GM23338 (cell line): ENCODE measurements around the gene FBXL4. TPM values are rescaled to one million over a fixed set of nuclear protein-coding genes. Genes with fewer than 3 reads are reported as not detected.

Experiments used
- ATAC-seq: fragments of 200-7000 bp; cut with Tn5 transposase; 3 replicates; pipeline ENCODE4 v1.9.1; 2020
- DNase-seq: peaks from one replicate; pipeline ENCODE4 v3.0.0-alpha.2; 2015; ENCODE audit warnings: low spot score
- H2AFZ ChIP-seq: fragments of 200-600 bp; sonication (generic); 2 replicates; pipeline ENCODE4 v1.8.0; 2016; ENCODE audit warnings: antibody characterized with exemption, mild to moderate bottlenecking, moderate library complexity
- H3F3A ChIP-seq: fragments of 200-600 bp; sonication (generic); replicated peaks from 2 replicates; pipeline ENCODE4 v1.8.0; 2017; ENCODE audit warnings: antibody characterized with exemption, mixed run types, low read depth
- H3K27ac ChIP-seq: fragments of 200-600 bp; sonication (generic); 2 replicates; pipeline ENCODE4 v1.6.1; 2016; ENCODE audit warnings: low read depth
- H3K27me3 ChIP-seq: fragments of 200-600 bp; sonication (generic); 2 replicates; pipeline ENCODE4 v1.8.0; 2016; ENCODE audit warnings: mild to moderate bottlenecking, mixed run types, moderate library complexity; ENCODE audit not compliant: insufficient read depth
- H3K36me3 ChIP-seq: fragments of 200-600 bp; sonication (generic); 2 replicates; pipeline ENCODE4 v1.8.0; 2016; ENCODE audit warnings: mild to moderate bottlenecking; ENCODE audit not compliant: insufficient read depth
- H3K4me1 ChIP-seq: fragments of 200-600 bp; sonication (generic); 2 replicates; pipeline ENCODE4 v1.8.0; 2016; ENCODE audit warnings: mild to moderate bottlenecking, moderate library complexity; ENCODE audit not compliant: insufficient read depth
- H3K4me2 ChIP-seq: fragments of 200-600 bp; sonication (generic); 2 replicates; pipeline ENCODE4 v1.7.1; 2017; ENCODE audit warnings: mixed run types
- H3K4me3 ChIP-seq: fragments of 200-600 bp; sonication (generic); 2 replicates; pipeline ENCODE4 v1.6.1; 2016; ENCODE audit warnings: mixed run types
- H3K79me2 ChIP-seq: fragments of 200-600 bp; sonication (generic); replicated peaks from 2 replicates; pipeline ENCODE4 v1.8.0; 2017; ENCODE audit warnings: mild to moderate bottlenecking; ENCODE audit not compliant: insufficient read depth
- H3K9me2 ChIP-seq: fragments of 200-600 bp; sonication (generic); 2 replicates; pipeline ENCODE4 v1.8.0; 2017; ENCODE audit not compliant: insufficient read depth
- H4K20me1 ChIP-seq: fragments of 200-600 bp; sonication (generic); replicated peaks from 2 replicates; pipeline ENCODE4 v1.8.0; 2017; ENCODE audit warnings: mild to moderate bottlenecking; ENCODE audit not compliant: insufficient read depth
- H3K27ac Mint-ChIP-seq: 2 replicates; pipeline ENCODE4 v1.8.0; 2020; ENCODE audit warnings: inconsistent platforms, mild to moderate bottlenecking, moderate library complexity, mixed read lengths
- H3K27me3 Mint-ChIP-seq: 3 replicates; pipeline ENCODE4 v1.8.0; 2022; ENCODE audit warnings: low read depth, mild to moderate bottlenecking, moderate library complexity, mixed read lengths, inconsistent platforms; ENCODE audit not compliant: insufficient read depth, poor library complexity
- H3K36me3 Mint-ChIP-seq: 3 replicates; pipeline ENCODE4 v1.8.0; 2021; ENCODE audit warnings: low read depth, mild to moderate bottlenecking, inconsistent platforms, moderate library complexity, mixed read lengths
- H3K4me1 Mint-ChIP-seq: 3 replicates; pipeline ENCODE4 v1.8.0; 2020; ENCODE audit warnings: mild to moderate bottlenecking, inconsistent platforms, mixed read lengths
- H3K4me3 Mint-ChIP-seq: 3 replicates; pipeline ENCODE4 v1.8.0; 2021; ENCODE audit warnings: moderate library complexity, mild to moderate bottlenecking, inconsistent platforms, mixed read lengths
- H3K9me3 Mint-ChIP-seq: 3 replicates; pipeline ENCODE4 v1.8.0; 2020; ENCODE audit warnings: moderate library complexity, mild to moderate bottlenecking, inconsistent platforms, mixed read lengths
- CREB1 ChIP-seq: fragments of 250-450 bp; sonication (Bioruptor Pico); IDR thresholded peaks from 2 replicates; pipeline ENCODE4 v1.5.0; 2020; ENCODE audit warnings: low read depth, mild to moderate bottlenecking, moderate library complexity
- CTCF ChIP-seq, 2 experiments: fragments of 200-600 bp in 1 of 2; sonication (generic) in 1 of 2; conservative IDR thresholded peaks; 2 replicates each; pipeline versions ENCODE4 v1.5.1 to v1.6.1; 2016 to 2017; ENCODE audit warnings: antibody characterized with exemption in 2 of 2, low read depth in 2 of 2, mild to moderate bottlenecking in 2 of 2, moderate library complexity in 1 of 2
- ETS1 ChIP-seq: IDR thresholded peaks from 2 replicates; pipeline ENCODE4 v1.6.1; 2016; ENCODE audit warnings: antibody characterized with exemption
- EZH2phosphoT487 ChIP-seq: fragments of 200-600 bp; sonication (generic); IDR thresholded peaks from one replicate; pipeline ENCODE4 v1.8.1; 2018; ENCODE audit warnings: antibody characterized with exemption; ENCODE audit not compliant: unreplicated experiment
- JUNB ChIP-seq: IDR thresholded peaks from one replicate; pipeline ENCODE4 v1.6.1; 2016; ENCODE audit warnings: antibody characterized with exemption; ENCODE audit not compliant: unreplicated experiment
- STAT1 ChIP-seq: IDR thresholded peaks from one replicate; pipeline ENCODE4 v1.6.1; 2016; ENCODE audit warnings: antibody characterized with exemption; ENCODE audit not compliant: unreplicated experiment
- ZNF114 ChIP-seq: fragments of 250-450 bp; sonication (Bioruptor Pico); IDR thresholded peaks from 2 replicates; pipeline ENCODE4 v1.5.0; 2020; ENCODE audit warnings: mild to moderate bottlenecking, moderate library complexity
- ZNF462 ChIP-seq: fragments of 250-450 bp; sonication (Bioruptor Pico); IDR thresholded peaks from 2 replicates; pipeline ENCODE4 v1.5.0; 2020; ENCODE audit warnings: mild to moderate bottlenecking, moderate library complexity
- polyA plus RNA-seq: library from polyadenylated mRNA; unstranded; fragments of >200 nt; fragmentation: Nextera tagmentation; extraction: Ambion mirVana; gene quantifications from 2 replicates; pipeline ENCODE4 v1.2.1, GENCODE V29; 2016
- total RNA-seq: library from RNA; depleted of rRNA; stranded (reverse); fragments of >200 nt; shearing (Covaris generic); gene quantifications from 2 replicates; pipeline ENCODE4 v1.2.3, GENCODE V29; 2014

Gene FBXL4
- total and polyA plus RNA-seq, 2 experiments from 2014 or later: 8.5 to 23.4 TPM

- TF ChIP-seq ZNF462 (CRISPR knock-in tag) (no peak), EZH2phosphoT487 (no peak), STAT1 (no peak), CTCF (conservative IDR thresholded peaks at IDR 0.05; ENCODE audit: low read depth in 2 of 2) (no peak)
Measured at GRCh38 chr6:98973571-98973970, 25.8 kb upstream of the FBXL4 start (continued).

- H3K79me2 ChIP-seq: no peaks in the 10 kb centered on the region
- peaks cover 21% of the 10 kb centered on the region for H3K9me2 ChIP-seq
- H3K9me3 Mint-ChIP-seq: no peaks in the 10 kb centered on the region; the same call in 2 of the 3 replicates
- no peak overlapping the region for H3K4me3 ChIP-seq
- H3K36me3 Mint-ChIP-seq: no peaks in the 10 kb centered on the region
- no peaks in the 10 kb centered on the region for H3K27me3 ChIP-seq
- H3K36me3 ChIP-seq: no peaks in the 10 kb centered on the region
- H3K4me2 ChIP-seq: peak overlapping the region; percentile 28; the same call in 1 of the 2 replicates
- peak overlapping the region; percentile 76; the same call in 1 of the 2 replicates for H2AFZ ChIP-seq
- no peak for TF ChIP-seq CREB1 (CRISPR knock-in tag)
- TF ChIP-seq EZH2phosphoT487: no peak
- no peak for TF ChIP-seq ETS1
- TF ChIP-seq JUNB: no peak
- TF ChIP-seq ZNF114: no peak
- no peak overlapping the region for H3K27ac ChIP-seq
- H3K4me3 Mint-ChIP-seq: no peak overlapping the region
- ATAC-seq (peak; percentile 84), DNase-seq (no peak)
- no peaks in the 10 kb centered on the region for H3F3A ChIP-seq
- peaks cover 2% of the 10 kb centered on the region for H3K27me3 Mint-ChIP-seq
- peaks cover 14% of the 10 kb centered on the region for H3K4me1 ChIP-seq
- H3K27ac Mint-ChIP-seq: peak overlapping the region; percentile 58; the same call in 1 of the 2 replicates
- H3K4me1 Mint-ChIP-seq: peaks cover 10% of the 10 kb centered on the region
- no peaks in the 10 kb centered on the region for H4K20me1 ChIP-seq
Measured at GRCh38 chr6:98971303-98971702, 23.6 kb upstream of the FBXL4 start.
